ENCODE measurements around the gene PLA2G2C. TPM values are rescaled to one million over a fixed set of nuclear protein-coding genes. Genes with fewer than 3 reads are reported as not detected.

Gene PLA2G2C
- total RNA-seq, 1 experiment from 2014 or later, result not detected

- TF ChIP-seq ZNF138 (CRISPR knock-in tag; conservative IDR thresholded peaks at IDR 0.05) (no peak), ZNF396 (CRISPR knock-in tag; IDR thresholded peaks at IDR 0.05; ENCODE audit: borderline replicate concordance) (no peak), ELF4 (CRISPR knock-in tag; IDR thresholded peaks at IDR 0.05; ENCODE audit: low read depth) (no peak)
Measured at GRCh38 chr1:20190256-20191160, 4.2 kb upstream of the PLA2G2C start (continued).

- POLR2A ChIA-PET, result interaction anchor here (0.6 kb wide), 1 partner anchor 36 kb away, joined by 3 read pairs; no protein-coding TSS in a partner anchor
- peaks cover 28% of the 10 kb centered on the region for H3K4me1 Mint-ChIP-seq
Measured at GRCh38 chr1:20189664-20190063, 3.3 kb upstream of the PLA2G2C start.

DNA sequence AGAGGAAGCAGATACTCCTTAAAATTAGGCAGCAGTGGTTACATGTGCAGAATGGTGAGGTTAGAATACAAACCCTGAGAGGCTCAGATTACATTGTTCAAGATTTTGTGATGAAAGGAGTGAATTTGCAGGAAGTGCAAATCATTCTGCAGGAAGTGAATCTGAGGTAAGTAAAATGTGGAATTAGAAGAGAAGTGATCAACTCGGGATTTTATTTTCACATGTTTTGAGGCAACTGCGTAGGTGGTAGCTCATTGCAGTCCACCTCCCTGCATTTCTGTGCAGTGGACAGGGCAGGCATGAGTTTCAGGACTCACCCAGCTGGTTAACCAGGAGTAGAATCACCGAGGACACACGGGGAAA lies 2.1 kb upstream of the PLA2G2C start:
- H3K4me1 Mint-ChIP-seq, result peaks cover 24% of the 10 kb centered on the region
- ChIA-PET CTCF (interaction anchor here (1.5 to 1.7 kb wide), 2 partner anchors 25 to 37 kb away, joined by 4 to 7 read pairs; no protein-coding TSS in a partner anchor), POLR2A (no interaction called here)
- peaks cover 45% of the 10 kb centered on the region for H3K27me3 Mint-ChIP-seq (ENCODE audit: low read depth)
- H3K4me3 Mint-ChIP-seq, result no peak overlapping the region
- H3K27ac Mint-ChIP-seq, result no peak overlapping the region
- no peaks in the 10 kb centered on the region for H3K36me3 Mint-ChIP-seq
- H3K9me3 Mint-ChIP-seq, result no peaks in the 10 kb centered on the region
- DNase-seq (ENCODE audit: low spot score) (no peak), ATAC-seq (no peak)
- TF ChIP-seq IRF2 (CRISPR knock-in tag; IDR thresholded peaks at IDR 0.05; ENCODE audit: borderline replicate concordance, low read depth) (no peak), TEAD1 (CRISPR knock-in tag; IDR thresholded peaks at IDR 0.05) (no peak), AFF4 (CRISPR knock-in tag; IDR thresholded peaks at IDR 0.05; ENCODE audit: borderline replicate concordance) (no peak), MYBL2 (CRISPR knock-in tag; IDR thresholded peaks at IDR 0.05) (no peak), ZNF281 (CRISPR knock-in tag; IDR thresholded peaks at IDR 0.05) (no peak), RELA (CRISPR knock-in tag; IDR thresholded peaks at IDR 0.05; ENCODE audit: borderline replicate concordance) (no peak), SOX15 (CRISPR knock-in tag; IDR thresholded peaks at IDR 0.05) (no peak), HMGA2 (CRISPR knock-in tag; IDR thresholded peaks at IDR 0.05) (no peak)
- TF ChIP-seq, protein P1, sequence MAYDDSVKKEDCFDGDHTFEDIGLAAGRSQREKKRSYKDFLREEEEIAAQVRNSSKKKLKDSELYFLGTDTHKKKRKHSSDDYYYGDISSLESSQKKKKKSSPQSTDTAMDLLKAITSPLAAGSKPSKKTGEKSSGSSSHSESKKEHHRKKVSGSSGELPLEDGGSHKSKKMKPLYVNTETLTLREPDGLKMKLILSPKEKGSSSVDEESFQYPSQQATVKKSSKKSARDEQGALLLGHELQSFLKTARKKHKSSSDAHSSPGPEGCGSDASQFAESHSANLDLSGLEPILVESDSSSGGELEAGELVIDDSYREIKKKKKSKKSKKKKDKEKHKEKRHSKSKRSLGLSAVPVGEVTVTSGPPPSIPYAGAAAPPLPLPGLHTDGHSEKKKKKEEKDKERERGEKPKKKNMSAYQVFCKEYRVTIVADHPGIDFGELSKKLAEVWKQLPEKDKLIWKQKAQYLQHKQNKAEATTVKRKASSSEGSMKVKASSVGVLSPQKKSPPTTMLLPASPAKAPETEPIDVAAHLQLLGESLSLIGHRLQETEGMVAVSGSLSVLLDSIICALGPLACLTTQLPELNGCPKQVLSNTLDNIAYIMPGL (CRISPR knock-in tag; IDR thresholded peaks at IDR 0.05), result no peak
- TF ChIP-seq, protein P2, sequence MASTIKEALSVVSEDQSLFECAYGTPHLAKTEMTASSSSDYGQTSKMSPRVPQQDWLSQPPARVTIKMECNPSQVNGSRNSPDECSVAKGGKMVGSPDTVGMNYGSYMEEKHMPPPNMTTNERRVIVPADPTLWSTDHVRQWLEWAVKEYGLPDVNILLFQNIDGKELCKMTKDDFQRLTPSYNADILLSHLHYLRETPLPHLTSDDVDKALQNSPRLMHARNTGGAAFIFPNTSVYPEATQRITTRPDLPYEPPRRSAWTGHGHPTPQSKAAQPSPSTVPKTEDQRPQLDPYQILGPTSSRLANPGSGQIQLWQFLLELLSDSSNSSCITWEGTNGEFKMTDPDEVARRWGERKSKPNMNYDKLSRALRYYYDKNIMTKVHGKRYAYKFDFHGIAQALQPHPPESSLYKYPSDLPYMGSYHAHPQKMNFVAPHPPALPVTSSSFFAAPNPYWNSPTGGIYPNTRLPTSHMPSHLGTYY (CRISPR knock-in tag; IDR thresholded peaks at IDR 0.05), result no peak
- TF ChIP-seq, protein P3, sequence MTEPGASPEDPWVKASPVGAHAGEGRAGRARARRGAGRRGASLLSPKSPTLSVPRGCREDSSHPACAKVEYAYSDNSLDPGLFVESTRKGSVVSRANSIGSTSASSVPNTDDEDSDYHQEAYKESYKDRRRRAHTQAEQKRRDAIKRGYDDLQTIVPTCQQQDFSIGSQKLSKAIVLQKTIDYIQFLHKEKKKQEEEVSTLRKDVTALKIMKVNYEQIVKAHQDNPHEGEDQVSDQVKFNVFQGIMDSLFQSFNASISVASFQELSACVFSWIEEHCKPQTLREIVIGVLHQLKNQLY (CRISPR knock-in tag; IDR thresholded peaks at IDR 0.05), result no peak

More at GRCh38 chr1:20189664-20190063, 3.3 kb upstream of the PLA2G2C start:
- no peak for TF ChIP-seq SOX15 (CRISPR knock-in tag; IDR thresholded peaks at IDR 0.05)
- TF ChIP-seq SMAD3 (CRISPR knock-in tag; IDR thresholded peaks at IDR 0.05; ENCODE audit: borderline replicate concordance), result no peak
- TF ChIP-seq, protein P4, sequence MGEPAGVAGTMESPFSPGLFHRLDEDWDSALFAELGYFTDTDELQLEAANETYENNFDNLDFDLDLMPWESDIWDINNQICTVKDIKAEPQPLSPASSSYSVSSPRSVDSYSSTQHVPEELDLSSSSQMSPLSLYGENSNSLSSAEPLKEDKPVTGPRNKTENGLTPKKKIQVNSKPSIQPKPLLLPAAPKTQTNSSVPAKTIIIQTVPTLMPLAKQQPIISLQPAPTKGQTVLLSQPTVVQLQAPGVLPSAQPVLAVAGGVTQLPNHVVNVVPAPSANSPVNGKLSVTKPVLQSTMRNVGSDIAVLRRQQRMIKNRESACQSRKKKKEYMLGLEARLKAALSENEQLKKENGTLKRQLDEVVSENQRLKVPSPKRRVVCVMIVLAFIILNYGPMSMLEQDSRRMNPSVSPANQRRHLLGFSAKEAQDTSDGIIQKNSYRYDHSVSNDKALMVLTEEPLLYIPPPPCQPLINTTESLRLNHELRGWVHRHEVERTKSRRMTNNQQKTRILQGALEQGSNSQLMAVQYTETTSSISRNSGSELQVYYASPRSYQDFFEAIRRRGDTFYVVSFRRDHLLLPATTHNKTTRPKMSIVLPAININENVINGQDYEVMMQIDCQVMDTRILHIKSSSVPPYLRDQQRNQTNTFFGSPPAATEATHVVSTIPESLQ (CRISPR knock-in tag; IDR thresholded peaks at IDR 0.05), result no peak
- no peak for TF ChIP-seq ZNF121 (CRISPR knock-in tag; IDR thresholded peaks at IDR 0.05)
- ATAC-seq (no peak), DNase-seq (ENCODE audit: low spot score) (no peak)
- CTCF ChIA-PET, result interaction anchor here (1.3 kb wide), 1 partner anchor 241 kb away, joined by 4 read pairs; no protein-coding TSS in a partner anchor
- Mint-ChIP-seq H3K27me3 (ENCODE audit: low read depth) (peaks cover 38% of the 10 kb centered on the region), H3K4me3 (no peak overlapping the region), H3K9me3 (no peaks in the 10 kb centered on the region), H3K36me3 (no peaks in the 10 kb centered on the region), H3K27ac (no peak overlapping the region)

Measured in WTC11 (cell line).